Coronary artery (tissue), 2 donors: Measurements from ENCODE around the gene KIRREL3.

Source experiments
- DNase-seq: peaks from one replicate; pipeline ENCODE4 v3.0.0-alpha.2; 2017; ENCODE audit warnings: low spot score
- H3K27ac ChIP-seq, 2 donors: fragments of 200-600 bp; sonication (generic); one replicate each; pipeline ENCODE4 v1.5.1; 2016 to 2019
- H3K4me3 ChIP-seq: fragments of 200-600 bp; sonication (generic); 2 replicates; pipeline ENCODE4 v1.5.1; 2016; ENCODE audit warnings: mild to moderate bottlenecking, moderate library complexity
- TF ChIP-seq, protein P1 (sequence below): fragments of 200-600 bp; sonication (generic); IDR thresholded peaks from one replicate; pipeline ENCODE4 v1.5.1; 2019; ENCODE audit warnings: antibody characterized with exemption

The KIRREL3 gene

DNA sequence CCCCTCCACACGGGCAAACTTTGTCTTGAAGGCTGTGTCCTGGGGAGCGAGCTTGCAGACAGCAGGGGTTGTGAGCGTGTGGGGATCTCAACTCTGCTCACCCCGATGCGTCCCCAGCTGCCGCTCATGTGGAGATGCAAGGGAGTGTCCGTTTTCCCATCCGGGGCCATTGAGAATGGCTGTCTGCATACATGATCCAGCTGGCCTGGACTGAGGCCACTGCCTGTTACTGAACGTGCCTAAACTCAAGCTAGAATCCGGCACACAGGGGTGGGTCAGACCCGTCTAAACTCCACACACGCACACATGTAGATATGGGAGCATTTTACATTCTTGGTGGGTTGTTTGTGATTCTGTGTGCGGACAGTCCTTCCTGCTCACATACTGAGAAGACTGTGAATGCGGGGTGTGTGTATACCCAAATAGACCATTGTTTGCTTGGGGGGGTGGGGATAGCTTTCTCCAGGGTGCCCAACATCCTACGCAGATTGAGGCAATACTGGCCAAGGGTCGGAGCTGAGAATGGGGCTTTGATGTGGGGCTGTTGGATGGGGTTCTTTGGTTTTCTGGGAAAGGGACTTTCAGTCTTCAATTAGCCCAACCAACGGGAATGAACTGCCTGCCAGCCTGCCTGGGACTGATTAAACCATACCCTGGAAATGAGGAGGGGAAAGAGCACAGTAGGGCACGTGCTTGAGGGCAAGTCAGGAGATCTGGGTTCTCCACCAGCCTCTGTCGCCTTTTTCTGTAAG lies 584.7 kb downstream of the KIRREL3 start:
- TF ChIP-seq, protein P1, sequence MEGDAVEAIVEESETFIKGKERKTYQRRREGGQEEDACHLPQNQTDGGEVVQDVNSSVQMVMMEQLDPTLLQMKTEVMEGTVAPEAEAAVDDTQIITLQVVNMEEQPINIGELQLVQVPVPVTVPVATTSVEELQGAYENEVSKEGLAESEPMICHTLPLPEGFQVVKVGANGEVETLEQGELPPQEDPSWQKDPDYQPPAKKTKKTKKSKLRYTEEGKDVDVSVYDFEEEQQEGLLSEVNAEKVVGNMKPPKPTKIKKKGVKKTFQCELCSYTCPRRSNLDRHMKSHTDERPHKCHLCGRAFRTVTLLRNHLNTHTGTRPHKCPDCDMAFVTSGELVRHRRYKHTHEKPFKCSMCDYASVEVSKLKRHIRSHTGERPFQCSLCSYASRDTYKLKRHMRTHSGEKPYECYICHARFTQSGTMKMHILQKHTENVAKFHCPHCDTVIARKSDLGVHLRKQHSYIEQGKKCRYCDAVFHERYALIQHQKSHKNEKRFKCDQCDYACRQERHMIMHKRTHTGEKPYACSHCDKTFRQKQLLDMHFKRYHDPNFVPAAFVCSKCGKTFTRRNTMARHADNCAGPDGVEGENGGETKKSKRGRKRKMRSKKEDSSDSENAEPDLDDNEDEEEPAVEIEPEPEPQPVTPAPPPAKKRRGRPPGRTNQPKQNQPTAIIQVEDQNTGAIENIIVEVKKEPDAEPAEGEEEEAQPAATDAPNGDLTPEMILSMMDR: no peak
- Histone ChIP-seq H3K27ac (peak overlapping the region; percentile 77 to 92), H3K4me3 (peak overlapping the region; percentile 72)
- DNase-seq: peak; percentile 86

- peak overlapping the region; percentile 72 for H3K4me3 ChIP-seq
- TF ChIP-seq, protein P1: no peak
- peak overlapping the region; percentile 77 to 92 for H3K27ac ChIP-seq
- DNase-seq: peak; percentile 91
These were observed 585.4 kb downstream of the KIRREL3 start for GRCh38 chr11:126415128-126415527.

- TF ChIP-seq, protein P1: no peak
- H3K4me3 ChIP-seq: peak overlapping the region; percentile 72
- peak overlapping the region; percentile 77 to 92 for H3K27ac ChIP-seq
- no peak for DNase-seq
These were observed 586.0 kb downstream of the KIRREL3 start for GRCh38 chr11:126414615-126415014.

GRCh38 chr11:126413843-126414405 lies 586.6 kb downstream of the KIRREL3 start:
- no peak for DNase-seq
- H3K4me3 ChIP-seq: no peak overlapping the region
- H3K27ac ChIP-seq: peak overlapping the region; percentile 77 to 92
- TF ChIP-seq, protein P1: no peak

GRCh38 chr11:126413426-126413825 lies 587.1 kb downstream of the KIRREL3 start:
- Histone ChIP-seq H3K27ac (peak overlapping the region; percentile 77 to 92), H3K4me3 (no peak overlapping the region)
- TF ChIP-seq, protein P1: no peak
- no peak for DNase-seq

- no peak overlapping the region for H3K4me3 ChIP-seq
- TF ChIP-seq, protein P1: no peak
- peak; percentile 73 for DNase-seq
- peak overlapping the region in 1 of 2 donors; percentile 78 for H3K27ac ChIP-seq
These were observed 588.6 kb downstream of the KIRREL3 start for GRCh38 chr11:126411971-126412381.

- no peak overlapping the region for H3K4me3 ChIP-seq
- peak overlapping the region; percentile 25 to 78 for H3K27ac ChIP-seq
- TF ChIP-seq, protein P1: no peak
These were observed 589.9 kb downstream of the KIRREL3 start for GRCh38 chr11:126410649-126411048.

More at GRCh38 chr11:126410649-126411048, 589.9 kb downstream of the KIRREL3 start:
- DNase-seq: peak; percentile 76
